HT1080 (cell line): ENCODE results near the gene TUBA4B. TPM values are rescaled to one million over a fixed set of nuclear protein-coding genes. Genes with fewer than 3 reads are reported as not detected.

ENCODE experiments used
- DNase-seq: peaks from one replicate; pipeline ENCODE4 v3.0.0-alpha.2; 2015; ENCODE audit warnings: low read depth
- polyA plus RNA-seq, 2 experiments: library from polyadenylated mRNA; depleted of rRNA; stranded (reverse); fragments of >200 nt; gene quantifications; 2 replicates each; pipeline ENCODE4 v1.2.3, GENCODE V29; 2015
- total RNA-seq: library from RNA; depleted of rRNA; stranded (reverse); fragments of >200 nt; shearing (Covaris generic); gene quantifications from 2 replicates; pipeline ENCODE4 v1.2.3, GENCODE V29; 2014; rRNA removed

The TUBA4B gene
- 0.14 TPM in 1 of 2 replicates, not detected in the other for total RNA-seq
- polyA plus RNA-seq (2015; cell fraction: cytosol; rRNA removed): not detected in 2 replicates
- polyA plus RNA-seq (2015; cell fraction: nucleus; rRNA removed): 0.20 TPM in 1 of 2 replicates, not detected in the other

DNA sequence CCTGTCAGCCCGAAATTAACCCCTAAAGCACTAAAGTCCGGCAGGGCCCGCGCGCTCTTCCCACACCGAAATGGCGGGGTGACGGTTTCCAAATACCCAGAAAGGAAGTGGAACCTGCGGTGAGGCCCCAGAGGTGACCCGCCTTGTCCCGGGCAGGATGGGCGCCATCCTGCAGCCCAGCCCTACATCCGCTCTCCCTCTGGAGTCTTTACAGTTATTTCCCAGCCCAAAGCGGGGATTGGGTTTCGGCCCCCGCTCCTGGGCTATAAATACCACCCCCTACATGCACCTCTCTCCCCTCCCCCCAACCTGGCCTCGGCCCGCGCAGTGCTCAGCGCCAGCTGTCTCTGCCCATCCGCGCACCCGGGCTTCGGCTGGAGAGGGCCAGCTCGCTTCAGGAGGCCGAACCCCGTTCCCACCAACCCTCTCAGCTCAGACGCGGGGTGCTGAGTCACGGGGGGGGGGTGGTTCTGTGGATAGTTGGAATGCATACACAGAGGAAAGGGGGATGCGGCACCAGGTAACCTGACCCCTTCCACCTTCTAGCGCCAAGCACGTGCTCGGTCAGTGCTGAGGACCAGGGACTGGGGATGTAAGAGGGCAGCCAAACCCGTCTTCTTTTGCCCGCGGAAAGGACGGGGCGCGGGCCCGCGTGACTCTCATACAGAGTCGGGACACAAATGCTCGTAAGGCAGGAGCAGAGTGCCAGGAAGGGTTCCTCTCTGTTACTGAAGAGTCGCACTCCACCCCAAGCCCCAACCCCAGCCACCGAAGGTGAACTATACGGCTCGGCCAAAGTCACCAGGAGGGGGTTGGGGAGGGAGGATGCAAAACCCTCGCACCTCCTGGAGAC lies at the start of gene TUBA4B:
Gene TUBA4B, plus strand, starts transcription at position 344 of the 853 bp plus-strand sequence. Its CDS starts 165 bp downstream, at position 509.
- DNase-seq: peak; percentile 85

DNA sequence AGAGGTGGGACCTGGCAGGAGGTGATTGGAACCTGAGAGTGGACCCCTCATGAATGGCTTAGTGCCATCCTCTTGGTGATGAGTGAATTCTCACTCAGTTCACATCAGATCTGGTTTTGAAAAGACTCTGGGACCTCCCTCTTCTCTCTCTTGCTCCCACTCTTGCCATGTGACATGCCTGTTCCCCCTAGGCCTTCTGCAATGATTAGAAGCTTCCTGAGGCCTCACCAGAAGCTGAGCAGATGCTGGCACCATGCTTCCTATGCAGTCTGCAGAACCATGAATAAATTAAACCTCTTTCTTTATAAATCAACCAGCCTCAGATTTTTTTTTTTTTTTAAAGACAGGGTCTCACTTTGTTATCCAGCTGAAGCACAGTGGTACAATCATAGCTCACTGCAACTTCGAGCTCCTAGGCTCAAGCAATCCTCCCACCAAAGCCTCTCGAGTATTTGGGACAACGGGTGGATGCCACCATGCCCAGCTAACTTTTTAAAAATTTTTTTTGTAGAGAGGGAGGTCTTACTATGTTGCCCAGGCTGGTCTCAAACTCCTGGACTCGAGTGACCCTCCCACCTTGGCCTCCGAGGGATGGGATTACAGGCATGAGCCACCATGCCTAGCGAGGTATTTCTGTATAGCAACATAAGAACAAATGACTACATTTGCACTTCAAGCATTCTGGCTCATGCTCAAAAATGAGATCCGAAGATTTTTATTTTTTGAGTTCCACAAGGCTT lies 48.4 kb upstream of the TUBA4B start:
- no peak for DNase-seq

DNA sequence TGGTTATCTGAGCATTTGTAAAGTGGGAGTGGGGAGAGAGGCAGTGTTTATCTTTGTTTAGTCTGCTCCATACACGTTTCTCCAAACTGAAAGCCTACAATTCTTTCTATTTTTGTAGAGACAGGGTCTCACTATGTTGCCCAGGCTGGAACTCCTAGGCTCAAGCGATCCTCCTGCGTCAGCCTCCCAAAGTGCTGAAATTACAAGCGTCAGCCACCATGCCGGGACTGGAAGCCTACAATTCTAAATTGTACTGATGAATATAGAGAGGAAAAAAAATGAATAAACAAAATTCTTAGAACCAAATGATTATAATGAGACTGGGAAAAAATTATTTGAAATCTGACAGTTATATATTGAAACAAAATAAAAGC lies 47.9 kb upstream of the TUBA4B start:
- no peak for DNase-seq

DNA sequence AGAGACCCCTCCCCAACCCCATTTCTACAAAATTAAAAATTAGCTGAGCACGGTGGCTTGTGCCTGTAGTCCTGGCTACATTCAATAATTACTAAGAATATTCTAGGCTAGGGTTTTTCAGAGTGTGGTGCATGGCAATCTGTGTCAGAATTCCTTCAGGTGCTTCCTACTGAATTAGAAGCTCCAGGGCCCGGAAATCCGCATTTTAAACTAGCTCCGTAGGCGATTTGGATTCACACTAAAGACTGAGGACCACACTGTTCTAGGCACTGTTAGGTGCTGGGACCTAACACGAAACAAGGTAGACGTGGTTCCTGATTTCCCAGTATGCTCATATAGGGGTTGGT lies 47.1 kb upstream of the TUBA4B start:
- no peak for DNase-seq

DNA sequence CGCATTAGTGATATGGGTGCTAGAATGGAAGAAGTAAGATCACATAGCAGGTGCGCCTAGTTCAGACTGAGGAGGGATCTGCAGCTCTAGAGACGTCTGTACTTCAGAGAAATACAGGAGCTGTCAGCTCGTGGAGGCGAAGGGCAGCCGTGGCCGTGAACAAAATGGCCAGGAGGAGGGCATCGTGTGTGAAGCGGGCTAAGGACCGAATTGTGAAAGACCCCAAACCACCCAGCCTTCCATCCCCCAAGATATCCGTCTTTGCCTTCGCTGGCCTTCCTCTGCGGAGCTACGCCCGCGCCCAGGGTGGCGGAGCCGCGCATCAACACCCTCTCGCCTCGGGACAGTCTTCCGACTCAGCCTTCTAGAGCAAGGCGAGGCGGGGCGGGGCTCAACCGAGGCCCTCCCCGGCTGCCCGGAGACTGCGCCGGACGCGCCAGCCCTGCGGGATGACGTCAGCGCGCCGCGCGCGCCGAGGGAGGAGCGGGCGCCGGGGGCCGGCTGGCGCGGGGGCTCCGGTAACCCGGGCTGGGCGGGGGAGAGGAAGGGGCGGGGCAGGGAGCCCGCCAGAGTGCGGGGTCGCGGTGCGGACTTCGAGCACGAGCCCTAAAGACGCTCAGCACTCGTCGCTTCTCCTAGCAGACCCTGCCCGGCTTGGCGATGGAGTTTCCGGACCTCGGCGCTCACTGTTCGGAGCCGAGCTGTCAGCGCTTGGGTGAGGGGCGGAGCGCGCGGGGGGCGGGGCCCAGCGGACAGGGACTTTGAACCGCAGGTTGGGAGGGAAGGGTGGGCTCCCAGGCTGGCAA lies 46.5 kb upstream of the TUBA4B start, which contains the start of gene ZFAND2B:
Gene ZFAND2B, plus strand, starts transcription at position 455 of the 806 bp plus-strand sequence. Its CDS starts 206 bp downstream, at position 661.
- peak; percentile 88 for DNase-seq

- no peak for DNase-seq
These were observed 45.7 kb upstream of the TUBA4B start for GRCh38 chr2:219207134-219207883.

DNA sequence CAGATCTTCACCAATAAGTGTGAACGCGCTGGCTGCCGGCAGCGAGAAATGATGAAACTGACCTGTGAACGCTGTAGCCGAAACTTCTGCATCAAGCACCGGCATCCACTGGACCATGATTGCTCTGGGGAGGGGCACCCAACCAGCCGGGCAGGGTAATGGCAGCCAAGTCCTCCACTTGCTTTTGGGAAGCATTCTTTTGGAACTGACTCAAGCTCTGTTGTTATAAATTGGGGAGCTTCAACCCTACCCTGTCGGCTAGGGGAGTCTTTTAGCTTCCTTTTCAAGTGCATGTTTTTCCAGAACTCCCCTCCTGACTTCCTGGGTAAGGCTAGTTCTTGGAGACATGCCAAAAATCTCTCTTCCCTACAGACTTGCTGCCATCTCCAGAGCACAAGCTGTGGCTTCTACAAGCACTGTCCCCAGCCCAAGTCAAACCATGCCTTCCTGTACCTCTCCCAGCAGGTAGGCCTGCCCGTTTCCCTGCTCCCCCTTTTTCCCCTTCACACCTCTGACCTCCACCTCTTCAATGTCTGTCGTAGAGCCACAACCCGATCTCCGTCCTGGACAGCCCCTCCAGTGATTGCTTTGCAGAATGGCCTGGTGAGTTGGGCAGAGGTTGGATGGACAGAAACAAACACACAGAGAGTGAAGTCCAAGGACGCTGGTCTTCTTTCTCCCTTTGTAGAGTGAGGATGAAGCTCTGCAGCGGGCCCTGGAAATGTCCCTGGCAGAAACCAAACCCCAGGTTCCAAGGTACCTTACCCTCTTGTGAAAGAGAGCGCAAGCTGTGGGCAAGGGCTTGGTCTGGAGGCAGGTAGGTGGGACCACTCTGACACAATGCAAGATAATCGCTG lies 44.9 kb upstream of the TUBA4B start:
- DNase-seq: no peak

DNA sequence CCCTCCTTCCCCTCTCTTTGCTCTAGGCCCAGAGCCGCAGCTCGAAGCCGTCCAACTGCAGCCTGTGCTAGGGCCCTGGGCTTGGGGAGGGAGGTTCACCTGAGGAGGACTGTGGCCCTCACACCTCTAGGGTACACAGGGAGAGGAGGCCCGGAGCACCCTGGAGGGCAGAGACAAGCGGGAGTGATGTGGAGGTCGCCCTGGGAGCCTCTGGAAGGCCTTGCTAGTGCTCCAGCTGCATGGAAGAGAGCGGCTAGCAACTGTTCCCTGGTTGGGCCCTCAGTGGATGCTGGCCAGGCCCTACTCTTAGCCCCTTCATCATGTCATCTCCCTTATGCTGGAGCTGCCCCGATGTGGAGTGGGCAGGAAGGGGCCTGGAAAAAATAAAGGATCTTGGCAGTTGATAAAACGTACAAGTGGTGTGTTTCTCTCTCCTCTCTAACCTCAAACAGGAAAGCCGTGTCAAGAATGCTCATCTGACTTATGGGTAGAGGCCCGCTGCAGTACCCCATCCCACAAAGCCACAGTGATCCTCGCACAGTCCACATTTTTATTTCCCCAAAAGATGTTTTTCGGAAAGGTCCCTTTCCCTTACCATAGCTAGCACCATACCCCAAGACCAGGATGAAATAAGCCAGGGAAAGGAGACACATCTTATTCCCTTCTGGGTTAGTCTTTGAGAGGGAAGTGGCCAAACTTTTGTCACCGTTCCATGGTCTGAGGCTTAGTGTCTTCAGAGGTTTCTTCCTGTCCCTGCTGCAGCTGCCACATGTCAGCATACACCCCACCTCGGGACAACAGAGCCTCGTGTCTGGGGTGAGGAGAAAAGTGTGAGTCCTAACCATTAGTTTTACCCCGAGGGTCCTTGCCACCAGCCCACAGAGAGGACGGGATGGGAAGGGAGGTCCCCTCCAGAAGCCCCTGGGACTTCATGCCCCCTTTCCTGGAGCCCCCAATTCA lies 43.5 kb upstream of the TUBA4B start:
- no peak for DNase-seq

GRCh38 chr2:219210196-219210885 lies 42.7 kb upstream of the TUBA4B start:
- no peak for DNase-seq

DNA sequence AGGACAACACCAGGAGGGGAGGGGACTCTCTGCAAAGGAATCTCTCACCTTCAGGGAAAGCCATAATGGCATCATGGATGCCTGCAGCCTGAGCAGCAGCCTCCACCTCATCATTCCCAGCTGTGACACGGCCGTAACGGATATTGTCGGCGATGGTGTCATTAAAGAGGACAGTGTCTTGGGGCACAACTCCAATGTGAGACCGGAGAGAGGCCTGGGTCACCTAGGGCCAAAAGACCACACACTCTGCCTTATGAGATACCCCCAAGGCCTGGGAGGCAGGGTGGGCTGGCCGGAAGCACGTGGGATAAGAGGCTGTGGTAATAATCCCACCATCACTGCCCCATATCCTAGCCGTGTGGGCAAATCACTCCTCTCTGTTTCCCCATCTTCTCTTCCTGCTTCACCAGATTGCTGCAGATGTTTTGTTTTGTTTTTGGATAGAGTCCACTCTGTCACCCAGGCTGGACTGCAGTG lies 42.1 kb upstream of the TUBA4B start:
- DNase-seq: no peak

DNA sequence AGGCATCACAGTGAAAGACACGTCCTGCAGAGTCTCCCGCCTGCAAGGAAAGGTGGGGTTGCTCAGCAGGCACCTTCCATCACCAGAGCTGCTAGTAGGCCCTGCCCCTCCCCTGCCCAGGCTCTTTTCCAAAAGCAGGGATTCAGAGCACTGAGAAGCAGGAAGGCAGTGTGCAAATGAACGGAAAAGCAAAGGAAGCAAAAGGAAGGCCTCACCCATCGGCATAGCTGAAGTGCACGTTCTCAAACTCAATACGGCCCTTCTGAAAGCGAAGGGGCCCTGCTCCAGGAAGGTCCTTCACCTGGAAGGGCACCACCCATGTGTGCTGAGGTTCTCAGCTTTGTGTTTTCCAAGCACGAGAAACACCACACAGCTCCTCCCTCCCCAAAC lies 40.0 kb upstream of the TUBA4B start:
- no peak for DNase-seq

DNA sequence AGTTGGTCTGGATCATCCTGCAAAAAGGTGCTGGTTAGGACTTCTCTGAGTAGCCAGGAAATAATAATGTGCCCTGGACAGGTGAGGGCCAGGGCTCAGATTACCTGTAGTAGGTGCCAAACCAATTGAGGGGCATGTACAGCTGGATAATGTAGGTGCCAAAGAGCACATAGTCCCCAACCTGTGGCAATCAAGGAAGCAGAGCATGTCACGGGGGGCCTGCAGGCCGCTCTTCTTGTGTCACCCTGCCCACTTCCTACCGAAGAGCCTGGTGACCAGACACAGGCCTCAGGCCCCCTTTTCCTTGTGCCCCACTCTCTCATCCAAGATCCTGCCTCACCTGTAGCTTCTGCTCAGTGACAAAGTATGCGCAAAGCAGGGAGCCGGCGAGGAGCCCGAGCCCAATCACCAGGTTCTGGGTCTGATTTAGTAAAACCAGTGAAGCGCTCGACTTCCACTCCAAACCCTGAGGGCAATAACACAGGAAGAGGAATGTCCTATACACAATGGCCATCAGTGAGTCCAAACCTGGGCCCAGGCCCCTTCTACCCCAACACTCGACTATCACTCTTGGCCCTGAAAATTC lies 39.5 kb upstream of the TUBA4B start:
- DNase-seq: no peak

DNA sequence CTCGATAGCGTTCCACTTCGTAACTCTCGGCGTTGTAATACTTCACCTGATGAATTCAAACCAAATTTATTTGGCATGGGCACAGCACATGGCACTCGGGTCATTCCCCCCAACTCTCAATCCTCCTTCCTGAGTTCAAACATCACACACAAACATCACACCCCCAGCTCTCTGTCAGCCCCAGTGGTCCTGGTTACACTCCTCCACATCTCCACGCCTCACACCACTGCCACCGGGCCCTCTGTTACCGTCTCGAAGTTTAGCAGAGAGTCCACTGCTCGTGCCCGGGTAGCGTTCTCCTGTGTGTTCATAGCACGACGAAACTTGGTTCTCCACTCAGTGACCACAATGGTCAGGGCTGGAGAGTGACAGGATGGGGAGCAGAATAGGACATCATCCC lies 38.9 kb upstream of the TUBA4B start:
- DNase-seq: no peak

DNA sequence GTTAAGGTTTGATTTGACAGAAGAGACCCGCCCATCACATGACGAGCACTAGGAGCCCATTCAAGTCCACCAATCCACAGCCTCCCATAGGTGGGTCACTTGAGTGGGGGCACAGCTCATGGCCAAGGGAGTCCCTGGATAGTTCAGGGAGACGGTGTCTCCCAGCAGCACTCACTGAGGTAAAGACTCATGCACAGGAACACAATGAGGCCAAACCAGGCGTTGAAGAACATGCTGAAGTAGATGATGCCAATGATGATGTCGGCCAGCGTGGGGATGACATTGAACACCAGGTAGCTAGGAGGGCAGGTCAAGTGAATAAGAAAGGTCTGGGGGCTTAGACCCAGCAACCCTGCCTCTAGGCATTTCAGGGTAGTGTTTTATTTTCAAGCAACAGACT lies 38.3 kb upstream of the TUBA4B start:
- DNase-seq: no peak

DNA sequence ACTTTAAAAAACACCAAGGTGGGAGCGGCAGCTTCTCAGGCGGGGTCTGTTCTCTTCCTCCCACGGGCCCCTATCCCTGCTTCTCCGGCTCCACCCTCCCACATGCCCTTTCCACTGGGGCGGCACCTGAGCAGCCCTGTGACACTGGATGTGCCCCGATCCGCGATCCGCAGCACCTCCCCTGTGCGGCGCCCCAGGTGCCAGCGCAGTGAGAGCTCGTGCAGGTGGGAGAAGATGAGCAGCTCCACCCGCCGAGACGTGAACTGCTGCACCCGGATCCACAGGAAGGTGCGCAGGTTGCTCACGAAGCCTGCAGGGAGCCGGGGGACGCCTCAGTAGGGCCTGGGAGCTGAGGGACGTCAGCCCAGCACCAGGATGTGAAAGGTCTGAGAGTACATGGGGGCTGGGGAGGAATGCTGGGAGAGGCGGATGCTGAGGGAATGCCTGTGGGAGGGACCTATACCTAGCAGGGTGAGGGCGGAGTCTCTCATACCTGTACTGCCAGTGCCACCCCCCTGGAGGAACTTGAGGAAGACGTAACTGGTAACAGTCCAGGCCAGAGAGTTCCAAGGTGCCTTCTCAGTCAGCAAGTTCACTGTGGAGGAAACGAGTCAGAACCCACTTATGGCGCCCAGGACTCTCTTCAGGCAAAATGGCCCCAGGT lies 37.0 kb upstream of the TUBA4B start:
- DNase-seq: no peak

GRCh38 chr2:219216535-219216915 lies 36.5 kb upstream of the TUBA4B start:
- DNase-seq: no peak

GRCh38 chr2:219218217-219218731 lies 34.8 kb upstream of the TUBA4B start:
- DNase-seq: peak; percentile 74
